ENCODE data around the gene GON4L.
"Not testable (repeated sequence)": the region's sequence is repeated elsewhere in the genome, so short reads cannot be mapped to it uniquely, and the experiment has no call there.

GON4L gene

GRCh38 chr1:155873860-155874259, 16.8 kb upstream of the GON4L start:
- no peak for ATAC-seq

DNA sequence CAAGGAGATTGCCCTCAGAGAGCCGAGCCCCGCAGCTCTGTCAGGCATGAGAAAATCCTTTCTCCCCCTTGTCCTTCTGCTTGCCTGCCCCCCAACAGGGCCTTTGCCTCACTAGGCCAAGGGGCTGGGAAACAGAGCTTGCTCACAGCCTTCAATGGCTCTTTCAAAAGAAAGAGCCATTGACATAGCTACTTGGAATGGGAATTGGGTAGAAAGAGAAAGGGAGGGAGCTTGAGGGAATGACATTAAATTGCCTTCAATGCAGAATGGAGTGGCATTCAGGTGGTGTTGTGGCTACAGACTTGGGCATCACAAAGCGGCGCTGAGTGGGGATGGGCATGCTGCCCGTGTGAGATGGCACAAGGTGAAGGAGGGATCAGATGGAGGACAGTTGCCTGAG, 15.5 kb upstream of the GON4L start:
- ATAC-seq = no peak

GRCh38 chr1:155871390-155871789, 14.4 kb upstream of the GON4L start:
- no peak for ATAC-seq

- ATAC-seq = no peak
Observed at GRCh38 chr1:155867766-155868165, 10.8 kb upstream of the GON4L start.

DNA sequence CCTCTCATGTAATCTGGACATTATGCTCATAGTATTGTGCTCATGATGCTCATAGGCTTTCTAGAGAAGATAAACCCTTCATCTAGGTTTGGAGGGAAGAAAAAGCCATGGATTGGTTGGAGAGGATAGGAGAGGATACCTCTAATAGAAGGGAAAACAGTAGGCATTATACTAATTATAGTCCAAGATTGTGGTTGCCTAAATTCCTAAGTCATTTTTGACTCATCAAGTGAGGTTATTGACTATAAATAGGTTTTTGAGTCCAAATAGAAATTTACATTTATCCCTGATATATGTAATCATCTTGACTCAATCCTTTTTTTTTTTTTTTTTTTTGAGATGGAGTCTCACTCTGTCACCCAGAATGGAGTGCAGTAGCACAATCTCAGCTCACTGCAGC, 7.4 kb upstream of the GON4L start:
- no peak for ATAC-seq

DNA sequence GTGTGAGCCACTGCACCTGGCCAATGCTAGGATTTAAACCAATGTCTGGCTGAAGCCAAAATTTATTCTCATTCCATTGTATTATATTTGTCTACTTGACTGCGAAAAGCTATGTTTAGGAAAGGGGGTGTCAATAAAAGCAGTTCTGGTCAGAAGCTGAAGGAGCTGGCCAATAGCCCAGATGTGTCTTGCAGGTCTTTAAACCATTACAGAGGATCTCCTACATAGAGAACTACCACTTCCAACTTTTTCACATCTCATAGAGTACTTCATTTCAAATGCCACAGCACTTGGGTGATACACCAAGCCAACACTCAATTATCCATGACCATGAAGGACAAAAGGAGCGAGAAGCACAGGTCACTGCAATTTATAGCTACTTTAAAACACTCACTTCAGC, 4.9 kb upstream of the GON4L start:
- ATAC-seq = no peak

GRCh38 chr1:155860970-155861510, 4.0 kb upstream of the GON4L start:
- no peak for ATAC-seq

- ATAC-seq = peak in 1 of 2 donors; percentile 8
Observed at GRCh38 chr1:155859881-155860871, 3.2 kb upstream of the GON4L start.

DNA sequence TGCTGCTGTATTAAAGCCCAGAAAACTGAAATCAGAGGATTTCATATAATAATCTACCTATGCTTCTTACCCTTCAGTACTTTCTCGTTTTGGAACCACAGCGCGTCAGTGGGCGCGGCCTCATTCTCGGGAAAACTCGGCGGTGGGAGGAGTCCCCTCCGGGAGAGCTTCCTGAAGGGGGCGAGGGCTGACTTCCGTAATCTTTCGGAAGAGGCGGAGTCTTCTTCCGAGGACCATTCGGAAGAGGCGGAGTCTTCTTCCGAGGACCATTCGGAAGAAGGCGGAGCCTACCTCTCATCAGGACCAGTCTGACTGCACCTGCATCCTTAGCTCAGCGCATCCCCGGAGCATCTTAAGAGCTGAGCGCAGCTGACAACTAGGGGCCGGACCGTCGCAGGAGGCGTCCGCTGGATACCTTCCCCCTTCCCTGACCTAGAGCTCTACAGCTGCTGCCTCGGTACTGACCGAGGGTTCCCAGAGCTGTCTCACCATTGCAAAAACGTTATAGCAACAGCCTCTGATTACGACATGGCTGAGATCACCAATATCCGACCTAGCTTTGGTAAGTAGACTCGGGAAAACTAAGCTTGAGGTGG, 2.3 kb upstream of the GON4L start, which contains the start of gene SYT11:
SYT11 (plus strand) TSS at position 334 of the 596 bp plus-strand sequence; CDS start at position 529, 195 bp downstream.
- ATAC-seq = peak; percentile 77 to 84

GRCh38 chr1:155858800-155859233, 1.8 kb upstream of the GON4L start:
- peak; percentile 12 for ATAC-seq

- ATAC-seq = no peak
Observed at GRCh38 chr1:155856257-155856974, 598 bp downstream of the GON4L start.

DNA sequence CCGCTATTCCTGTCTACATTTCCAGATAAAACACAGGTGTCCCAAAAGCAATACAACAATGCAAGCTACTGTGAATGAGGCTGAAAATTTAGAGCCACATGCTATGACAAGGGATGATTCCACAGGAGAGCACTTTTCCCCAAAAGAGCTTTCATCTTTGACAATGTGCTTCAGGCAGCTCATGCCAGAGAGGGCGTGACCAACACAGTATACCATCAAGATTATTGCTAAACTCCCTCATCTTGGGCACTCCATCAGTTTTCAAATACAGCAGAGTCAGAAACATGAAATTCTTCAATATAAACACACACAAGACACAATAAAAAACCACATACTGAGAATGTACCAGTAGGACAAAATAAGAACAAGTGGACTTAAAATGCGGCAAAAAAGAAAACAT, 6.7 kb downstream of the GON4L start:
- ATAC-seq = no peak

DNA sequence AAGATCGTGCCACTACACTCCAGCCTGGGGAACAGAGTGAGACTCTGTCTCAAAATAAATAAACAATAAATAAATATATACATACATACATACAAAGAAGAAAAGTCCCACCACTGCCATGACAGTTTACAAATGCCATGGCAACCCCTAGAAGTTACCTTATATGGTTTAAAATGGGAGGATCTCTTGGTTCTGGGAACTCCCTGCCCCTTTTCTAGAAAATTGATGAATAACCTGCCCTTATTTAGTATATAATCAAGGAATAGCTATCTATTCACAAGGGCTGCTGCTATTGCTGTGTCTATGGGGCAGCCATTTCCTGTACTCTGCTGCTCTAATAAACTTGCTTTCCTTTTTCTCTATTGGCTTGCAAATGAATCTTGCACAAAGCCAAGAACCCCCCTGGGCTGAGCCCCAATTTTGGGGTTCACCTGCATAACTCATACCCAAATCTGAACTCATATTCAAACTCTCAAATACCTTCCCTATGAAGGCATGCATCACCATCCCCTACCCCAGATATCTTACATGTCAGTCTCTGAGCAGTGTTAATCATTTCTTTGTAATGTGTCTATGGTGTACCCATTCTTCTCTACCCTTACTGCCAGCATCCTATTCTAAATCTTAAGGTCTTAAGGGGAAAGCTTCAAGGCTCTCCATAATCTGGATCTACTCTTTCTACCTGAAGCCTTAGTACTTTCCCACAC, 9.0 kb downstream of the GON4L start:
- ATAC-seq = peak; percentile 92 to 94

- ATAC-seq = no peak
Observed at GRCh38 chr1:155844860-155845421, 12.1 kb downstream of the GON4L start.

- ATAC-seq = no peak
Observed at GRCh38 chr1:155840386-155840785, 16.6 kb downstream of the GON4L start.

DNA sequence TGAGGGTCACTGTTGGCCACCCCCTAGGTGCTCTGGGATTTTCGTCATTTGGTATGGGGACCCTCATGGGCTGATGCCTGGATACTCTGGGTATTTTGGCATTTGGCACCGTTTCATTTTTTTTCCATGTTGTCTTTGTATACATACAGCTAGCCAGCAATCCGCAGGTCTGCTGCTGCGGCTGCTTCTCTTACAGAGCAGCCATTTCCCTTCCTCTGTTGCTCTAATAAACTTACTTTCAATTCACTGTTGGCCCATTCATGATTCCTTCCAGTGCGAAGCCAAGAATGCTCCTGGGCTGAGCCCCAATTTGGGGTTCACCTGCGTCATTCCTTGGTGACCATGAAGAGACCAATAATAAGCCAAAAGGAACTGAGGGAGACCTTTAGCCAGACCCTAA, 21.5 kb downstream of the GON4L start:
- ATAC-seq = no peak

DNA sequence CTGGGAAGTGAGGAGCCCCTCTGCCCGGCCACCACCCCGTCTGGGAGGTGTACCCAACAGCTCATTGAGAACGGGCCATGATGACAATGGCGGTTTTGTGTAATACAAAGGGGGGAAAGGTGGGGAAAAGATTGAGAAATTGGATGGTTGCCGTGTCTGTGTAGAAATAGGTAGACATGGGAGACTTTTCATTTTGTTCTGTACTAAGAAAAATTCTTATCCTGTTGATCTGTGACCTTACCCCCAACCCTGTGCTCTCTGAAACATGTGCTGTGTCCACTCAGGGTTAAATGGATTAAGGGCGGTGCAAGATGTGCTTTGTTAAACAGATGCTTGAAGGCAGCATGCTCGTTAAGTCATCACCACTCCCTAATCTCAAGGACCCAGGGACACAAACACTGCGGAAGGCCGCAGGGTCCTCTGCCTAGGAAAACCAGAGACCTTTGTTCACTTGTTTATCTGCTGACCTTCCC, 22.1 kb downstream of the GON4L start:
- not testable (repeated sequence) for ATAC-seq

GRCh38 chr1:155834296-155834926, 22.6 kb downstream of the GON4L start:
- ATAC-seq = no peak

DNA sequence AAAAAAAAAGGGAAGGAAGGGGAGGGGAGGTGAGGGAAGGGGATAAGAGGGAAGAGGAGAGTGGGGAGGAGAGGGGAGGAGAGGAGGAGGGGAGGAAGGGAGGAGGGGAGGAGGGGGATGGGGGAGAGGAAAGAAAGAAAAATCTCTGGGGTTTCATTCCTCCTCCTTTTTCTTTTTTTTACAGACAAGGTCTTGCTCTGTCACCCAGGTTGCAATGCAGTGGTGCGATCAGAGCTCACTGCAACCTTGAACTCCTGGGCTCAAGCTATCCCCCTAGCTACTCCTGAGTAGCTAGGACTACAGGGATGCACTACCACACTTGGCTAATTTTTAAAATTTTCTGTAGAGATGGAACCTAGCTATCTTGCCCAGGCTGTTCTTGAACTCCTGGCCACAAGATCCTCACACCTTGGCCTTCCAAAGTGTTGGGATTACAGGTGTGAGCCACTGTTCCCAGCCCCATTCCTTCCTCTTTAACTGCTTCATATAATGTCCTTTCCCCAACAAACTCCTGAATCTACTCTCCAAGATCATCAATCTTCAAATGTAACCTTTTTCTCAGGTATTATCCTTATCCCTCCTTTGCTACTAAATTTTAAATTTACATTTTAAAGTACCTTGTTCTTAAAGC, 23.2 kb downstream of the GON4L start:
- ATAC-seq = no peak

- ATAC-seq = no peak
Observed at GRCh38 chr1:155831279-155831976, 25.6 kb downstream of the GON4L start.
